NOMO-1 (cell line): ENCODE data around the gene SLMAP.
"Not testable (repeated sequence)": the region's sequence is repeated elsewhere in the genome, so short reads cannot be mapped to it uniquely, and the experiment has no call there.

Experiments used
- DNase-seq, 2 experiments: peaks; one replicate each; lab custom pipeline; 2025; ENCODE audit not compliant: unreplicated experiment in 2 of 2; lab: John Stamatoyannopoulos, UW

SLMAP gene

GRCh38 chr3:57877116-57877515 is 121.0 kb downstream of the SLMAP start:
- no peak for DNase-seq

- not testable (repeated sequence) for DNase-seq
Measured at GRCh38 chr3:57884436-57884835, 128.3 kb downstream of the SLMAP start.

- DNase-seq = no peak
Measured at GRCh38 chr3:57889807-57890206, 133.7 kb downstream of the SLMAP start.

GRCh38 chr3:57890874-57891273 is 134.8 kb downstream of the SLMAP start:
- DNase-seq = no peak

GRCh38 chr3:57892423-57892822 is 136.3 kb downstream of the SLMAP start:
- no peak for DNase-seq

GRCh38 chr3:57893156-57893555 is 137.0 kb downstream of the SLMAP start:
- DNase-seq = no peak

- DNase-seq = no peak
Measured at GRCh38 chr3:57893668-57894067, 137.6 kb downstream of the SLMAP start.

- DNase-seq = no peak
Measured at GRCh38 chr3:57896031-57896430, 139.9 kb downstream of the SLMAP start.

- no peak for DNase-seq
Measured at GRCh38 chr3:57896691-57897090, 140.6 kb downstream of the SLMAP start.

GRCh38 chr3:57900786-57901185 is 144.7 kb downstream of the SLMAP start:
- DNase-seq = no peak

GRCh38 chr3:57903124-57903890 is 147.2 kb downstream of the SLMAP start:
- DNase-seq = no peak

GRCh38 chr3:57910990-57911389 is 154.9 kb downstream of the SLMAP start:
- DNase-seq = no peak

- no peak for DNase-seq
Measured at GRCh38 chr3:57911593-57911992, 155.5 kb downstream of the SLMAP start.

- DNase-seq = no peak
Measured at GRCh38 chr3:57917601-57918000, 161.5 kb downstream of the SLMAP start.

GRCh38 chr3:57918123-57918837 is 162.2 kb downstream of the SLMAP start:
- DNase-seq = no peak

GRCh38 chr3:57919987-57920386 is 163.9 kb downstream of the SLMAP start:
- DNase-seq = no peak

- no peak for DNase-seq
Measured at GRCh38 chr3:57923101-57923500, 167.0 kb downstream of the SLMAP start.

- no peak for DNase-seq
Measured at GRCh38 chr3:57923752-57924151, 167.6 kb downstream of the SLMAP start.

GRCh38 chr3:57927166-57927565 is 171.1 kb downstream of the SLMAP start:
- no peak for DNase-seq

- no peak for DNase-seq
Measured at GRCh38 chr3:57927916-57928315, 171.8 kb downstream of the SLMAP start.

GRCh38 chr3:57928511-57928910 is 172.4 kb downstream of the SLMAP start:
- no peak for DNase-seq

GRCh38 chr3:57929988-57930387 is 173.9 kb downstream of the SLMAP start:
- DNase-seq = no peak
